GM18511 (cell line): Measurements from ENCODE around the gene SARS1.

Source experiments
- ATAC-seq: cut with Tn5 transposase; IDR thresholded peaks from one replicate; pipeline ENCODE4 v1.9.1; 2021; ENCODE audit warnings: mild to moderate bottlenecking, moderate library complexity; ENCODE audit not compliant: unreplicated experiment

The SARS1 gene

DNA sequence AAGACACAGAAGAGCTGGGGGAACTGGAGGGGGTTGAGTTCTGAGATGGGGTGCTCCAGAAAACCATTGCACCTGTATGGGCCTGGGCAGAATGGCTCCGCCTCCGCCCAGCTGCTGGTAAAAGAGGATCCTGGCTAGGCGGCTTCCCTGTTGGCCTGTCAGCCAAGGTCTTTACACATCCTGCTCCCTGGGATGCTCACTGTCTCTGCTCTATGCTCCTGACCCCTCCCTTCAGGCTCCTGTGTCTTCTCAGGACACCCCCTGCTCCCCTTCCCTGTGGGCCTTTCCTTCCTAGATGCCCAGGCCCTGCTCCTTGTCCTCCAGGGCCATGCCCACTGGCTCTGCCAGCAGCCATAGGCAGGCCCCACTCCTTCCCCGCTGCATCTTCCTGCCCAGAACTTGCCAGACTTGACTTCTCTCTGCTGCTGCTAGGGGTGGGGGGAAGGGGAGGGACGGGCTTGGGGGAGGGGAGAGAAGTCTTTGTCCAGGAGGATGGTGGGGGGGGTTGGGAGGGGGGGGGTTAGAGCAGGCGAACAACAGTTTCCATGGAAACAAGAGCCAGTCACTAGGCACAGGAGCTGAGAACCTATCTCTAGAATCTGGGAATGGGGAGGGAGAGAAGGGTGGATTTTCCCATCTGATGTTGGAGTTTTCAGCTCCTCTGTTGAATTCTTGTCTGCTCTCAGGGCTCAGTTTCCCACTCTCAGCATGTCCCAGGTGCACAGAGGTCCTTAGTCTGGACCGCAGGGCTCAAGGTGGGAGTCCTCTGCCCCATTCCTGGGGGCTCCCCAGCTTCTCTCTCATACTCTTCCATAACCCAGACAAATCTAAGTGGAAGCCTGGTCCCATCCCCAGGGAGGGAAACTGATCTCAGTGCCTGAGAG, 46.2 kb downstream of the SARS1 start:
- no peak for ATAC-seq

DNA sequence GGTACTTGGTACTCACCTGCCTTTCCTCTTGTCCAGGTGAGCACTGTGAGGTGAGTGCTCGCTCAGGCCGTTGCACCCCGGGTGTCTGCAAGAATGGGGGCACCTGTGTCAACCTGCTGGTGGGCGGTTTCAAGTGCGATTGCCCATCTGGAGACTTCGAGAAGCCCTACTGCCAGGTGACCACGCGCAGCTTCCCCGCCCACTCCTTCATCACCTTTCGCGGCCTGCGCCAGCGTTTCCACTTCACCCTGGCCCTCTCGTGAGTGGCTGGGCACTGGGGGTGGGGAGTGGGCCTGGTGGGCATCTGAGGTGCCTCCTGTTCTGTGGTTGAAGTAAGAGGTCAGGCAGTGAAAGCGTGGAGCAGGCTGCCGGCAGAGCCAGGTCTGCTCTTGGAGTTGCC, 47.3 kb downstream of the SARS1 start:
- no peak for ATAC-seq

DNA sequence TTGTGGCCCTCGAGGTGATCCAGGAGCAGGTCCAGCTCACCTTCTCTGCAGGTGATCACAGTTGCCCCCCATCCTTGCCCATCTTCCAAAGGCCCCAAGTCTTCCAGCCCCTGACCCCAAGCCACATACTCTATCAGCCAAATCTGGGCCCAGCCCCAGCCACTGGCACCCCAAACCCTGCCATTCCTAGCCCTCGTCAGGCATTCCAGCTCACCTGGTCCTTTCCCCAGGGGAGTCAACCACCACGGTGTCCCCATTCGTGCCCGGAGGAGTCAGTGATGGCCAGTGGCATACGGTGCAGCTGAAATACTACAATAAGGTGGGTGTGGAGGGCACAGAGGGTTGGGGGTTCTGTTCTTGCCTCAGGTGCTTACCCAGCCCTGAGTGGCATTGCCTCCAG, 47.9 kb downstream of the SARS1 start:
- ATAC-seq = no peak

DNA sequence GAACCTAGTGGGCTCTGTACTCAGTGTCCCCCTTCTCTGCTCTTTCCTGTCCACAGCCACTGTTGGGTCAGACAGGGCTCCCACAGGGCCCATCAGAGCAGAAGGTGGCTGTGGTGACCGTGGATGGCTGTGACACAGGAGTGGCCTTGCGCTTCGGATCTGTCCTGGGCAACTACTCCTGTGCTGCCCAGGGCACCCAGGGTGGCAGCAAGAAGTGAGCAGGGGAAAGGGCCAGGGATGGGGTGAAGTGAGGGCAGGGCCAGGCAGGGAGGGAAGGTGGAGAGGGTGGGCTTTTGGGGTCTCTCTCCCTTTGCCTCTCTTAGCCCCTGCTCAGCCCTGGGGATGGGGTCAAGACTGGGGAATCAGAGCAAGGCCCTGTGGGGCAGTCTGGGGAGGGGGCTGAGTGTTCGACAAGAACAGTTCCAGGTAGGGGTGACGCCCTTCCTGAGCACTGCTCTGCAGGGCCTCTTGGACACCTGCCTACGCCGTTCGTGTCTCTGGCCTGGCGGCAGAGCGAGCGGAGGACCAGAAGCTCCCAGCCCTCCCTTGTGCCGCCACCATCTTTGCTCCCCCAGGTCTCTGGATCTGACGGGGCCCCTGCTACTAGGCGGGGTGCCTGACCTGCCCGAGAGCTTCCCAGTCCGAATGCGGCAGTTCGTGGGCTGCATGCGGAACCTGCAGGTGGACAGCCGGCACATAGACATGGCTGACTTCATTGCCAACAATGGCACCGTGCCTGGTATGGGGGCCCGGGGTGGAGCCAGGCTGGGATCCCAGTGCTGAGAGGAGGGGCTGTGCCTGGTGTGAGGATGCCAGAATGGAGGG, 48.7 kb downstream of the SARS1 start:
- ATAC-seq = no peak

DNA sequence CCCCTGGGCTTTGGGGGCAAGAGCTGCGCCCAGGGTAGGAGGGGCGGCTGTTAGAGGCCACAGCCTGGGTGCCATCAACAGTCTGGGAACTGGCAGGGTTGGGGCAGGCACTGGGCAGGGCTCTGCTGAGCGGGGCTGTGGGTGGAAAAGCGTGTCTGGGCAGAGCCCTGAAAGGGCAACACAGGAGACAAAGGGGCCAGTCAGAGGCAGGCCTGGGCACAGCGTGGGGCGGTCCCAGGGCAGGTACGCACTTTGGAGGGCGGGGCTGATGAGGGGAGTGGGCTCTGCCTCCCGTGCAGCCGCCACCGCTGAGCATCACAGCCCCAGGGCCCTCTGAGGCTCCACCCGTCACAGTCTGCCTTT, 49.5 kb downstream of the SARS1 start:
- peak; percentile 32 for ATAC-seq

DNA sequence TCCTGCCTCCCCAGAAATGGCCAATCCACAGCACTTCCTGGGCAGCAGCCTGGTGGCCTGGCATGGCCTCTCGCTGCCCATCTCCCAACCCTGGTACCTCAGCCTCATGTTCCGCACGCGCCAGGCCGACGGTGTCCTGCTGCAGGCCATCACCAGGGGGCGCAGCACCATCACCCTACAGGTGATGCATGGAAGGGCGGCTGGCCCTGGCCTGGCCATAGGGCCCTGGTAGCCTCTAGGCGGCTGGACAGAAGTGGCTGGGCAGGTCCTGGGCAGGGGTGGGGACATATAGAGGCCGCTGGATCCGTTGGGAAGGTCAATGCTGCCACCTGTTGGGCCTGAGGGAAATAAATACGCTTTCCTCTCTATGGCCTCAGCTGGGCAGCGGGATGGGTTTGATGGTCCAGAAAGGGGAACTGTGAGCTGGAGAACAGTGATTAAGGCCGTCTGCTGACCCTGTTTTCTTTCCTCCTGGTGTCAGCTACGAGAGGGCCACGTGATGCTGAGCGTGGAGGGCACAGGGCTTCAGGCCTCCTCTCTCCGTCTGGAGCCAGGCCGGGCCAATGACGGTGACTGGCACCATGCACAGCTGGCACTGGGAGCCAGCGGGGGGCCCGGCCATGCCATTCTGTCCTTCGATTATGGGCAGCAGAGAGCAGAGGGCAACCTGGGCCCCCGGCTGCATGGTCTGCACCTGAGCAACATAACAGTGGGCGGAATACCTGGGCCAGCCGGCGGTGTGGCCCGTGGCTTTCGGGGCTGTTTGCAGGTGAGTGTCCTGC, 50.1 kb downstream of the SARS1 start:
- ATAC-seq = peak; percentile 85

DNA sequence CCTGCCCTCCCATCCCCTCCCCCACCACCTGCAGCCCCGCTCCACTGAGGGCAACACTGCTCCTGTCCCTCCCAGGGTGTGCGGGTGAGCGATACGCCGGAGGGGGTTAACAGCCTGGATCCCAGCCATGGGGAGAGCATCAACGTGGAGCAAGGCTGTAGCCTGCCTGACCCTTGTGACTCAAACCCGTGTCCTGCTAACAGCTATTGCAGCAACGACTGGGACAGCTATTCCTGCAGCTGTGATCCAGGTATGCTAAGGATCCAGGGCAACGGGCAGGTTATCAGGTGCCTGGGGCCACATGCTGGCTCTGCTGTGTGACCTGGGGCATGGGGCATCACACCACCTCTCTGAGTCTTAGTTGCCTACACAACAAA, 50.6 kb downstream of the SARS1 start:
- ATAC-seq = no peak

DNA sequence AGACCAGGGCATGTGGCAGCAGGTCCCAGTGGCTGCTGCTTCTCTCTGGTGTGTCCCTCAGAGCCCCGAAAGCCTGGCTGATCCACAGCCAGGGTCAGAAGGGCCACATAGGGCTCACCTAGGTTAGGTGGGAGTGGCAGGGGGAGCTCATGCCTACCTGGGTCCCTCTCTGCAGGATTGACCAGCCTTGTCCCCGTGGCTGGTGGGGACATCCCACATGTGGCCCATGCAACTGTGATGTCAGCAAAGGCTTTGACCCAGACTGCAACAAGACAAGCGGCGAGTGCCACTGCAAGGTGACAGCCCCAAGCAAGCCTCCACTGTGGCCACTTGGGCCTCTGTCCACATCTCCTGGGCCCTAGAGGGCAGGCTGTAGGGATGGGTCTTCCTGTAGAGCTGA, 51.3 kb downstream of the SARS1 start:
- no peak for ATAC-seq

DNA sequence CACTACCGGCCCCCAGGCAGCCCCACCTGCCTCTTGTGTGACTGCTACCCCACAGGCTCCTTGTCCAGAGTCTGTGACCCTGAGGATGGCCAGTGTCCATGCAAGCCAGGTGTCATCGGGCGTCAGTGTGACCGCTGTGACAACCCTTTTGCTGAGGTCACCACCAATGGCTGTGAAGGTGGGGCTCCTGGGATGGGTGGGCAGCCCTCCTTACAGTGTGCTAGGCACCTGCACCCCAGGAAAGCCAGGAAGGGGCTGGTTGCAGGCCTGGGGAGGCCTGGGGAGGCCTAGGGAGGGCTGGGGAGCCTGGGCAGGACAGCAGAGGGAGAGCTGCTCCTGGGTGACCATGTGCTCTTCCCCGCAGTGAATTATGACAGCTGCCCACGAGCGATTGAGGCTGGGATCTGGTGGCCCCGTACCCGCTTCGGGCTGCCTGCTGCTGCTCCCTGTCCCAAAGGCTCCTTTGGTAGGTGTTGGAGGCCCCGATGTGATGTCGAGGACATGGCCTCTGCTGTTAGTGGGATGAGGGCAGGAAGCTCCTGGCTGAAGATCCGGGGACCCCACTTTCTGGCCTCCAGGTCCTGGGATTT, 52.1 kb downstream of the SARS1 start:
- ATAC-seq = no peak

DNA sequence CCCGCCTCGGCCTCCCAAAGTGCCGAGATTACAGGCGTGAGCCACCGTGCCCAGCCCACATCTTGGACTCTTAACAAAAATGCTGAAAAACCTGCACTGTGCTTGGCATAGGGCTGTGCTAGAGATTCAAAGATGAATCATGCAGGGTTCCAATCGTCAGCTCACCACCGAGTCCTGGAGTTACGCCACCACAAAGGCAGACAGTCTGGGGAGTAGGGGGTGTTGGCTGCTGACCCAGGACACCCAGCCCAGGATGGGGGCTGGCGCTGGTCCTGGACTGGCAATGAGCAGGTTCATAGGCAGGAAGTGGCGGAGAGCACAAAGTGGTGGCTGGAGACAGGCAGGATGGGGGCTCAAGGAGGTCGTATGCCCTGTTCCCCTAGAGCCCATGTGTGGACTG, 53.2 kb downstream of the SARS1 start:
- no peak for ATAC-seq

DNA sequence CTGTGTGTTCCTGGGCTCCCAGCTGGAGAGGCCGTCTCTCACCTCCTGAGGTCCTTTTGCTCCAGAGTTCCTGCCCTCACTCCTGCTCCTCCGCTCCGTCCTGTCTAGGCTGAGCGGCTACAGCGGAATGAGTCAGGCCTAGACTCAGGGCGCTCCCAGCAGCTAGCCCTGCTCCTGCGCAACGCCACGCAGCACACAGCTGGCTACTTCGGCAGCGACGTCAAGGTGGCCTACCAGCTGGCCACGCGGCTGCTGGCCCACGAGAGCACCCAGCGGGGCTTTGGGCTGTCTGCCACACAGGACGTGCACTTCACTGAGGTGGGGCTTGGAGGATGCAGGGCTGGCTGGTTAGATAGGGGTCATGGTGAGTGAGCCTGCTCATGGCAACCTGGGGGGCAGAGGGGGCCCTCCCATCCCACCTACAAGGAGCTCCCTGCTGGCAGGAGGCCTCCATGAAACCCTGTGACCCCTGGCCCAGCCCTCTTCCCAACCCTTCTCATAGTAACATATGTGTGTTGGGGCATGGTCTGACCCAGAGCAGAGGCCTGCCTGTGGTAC, 54.1 kb downstream of the SARS1 start:
- ATAC-seq = no peak

DNA sequence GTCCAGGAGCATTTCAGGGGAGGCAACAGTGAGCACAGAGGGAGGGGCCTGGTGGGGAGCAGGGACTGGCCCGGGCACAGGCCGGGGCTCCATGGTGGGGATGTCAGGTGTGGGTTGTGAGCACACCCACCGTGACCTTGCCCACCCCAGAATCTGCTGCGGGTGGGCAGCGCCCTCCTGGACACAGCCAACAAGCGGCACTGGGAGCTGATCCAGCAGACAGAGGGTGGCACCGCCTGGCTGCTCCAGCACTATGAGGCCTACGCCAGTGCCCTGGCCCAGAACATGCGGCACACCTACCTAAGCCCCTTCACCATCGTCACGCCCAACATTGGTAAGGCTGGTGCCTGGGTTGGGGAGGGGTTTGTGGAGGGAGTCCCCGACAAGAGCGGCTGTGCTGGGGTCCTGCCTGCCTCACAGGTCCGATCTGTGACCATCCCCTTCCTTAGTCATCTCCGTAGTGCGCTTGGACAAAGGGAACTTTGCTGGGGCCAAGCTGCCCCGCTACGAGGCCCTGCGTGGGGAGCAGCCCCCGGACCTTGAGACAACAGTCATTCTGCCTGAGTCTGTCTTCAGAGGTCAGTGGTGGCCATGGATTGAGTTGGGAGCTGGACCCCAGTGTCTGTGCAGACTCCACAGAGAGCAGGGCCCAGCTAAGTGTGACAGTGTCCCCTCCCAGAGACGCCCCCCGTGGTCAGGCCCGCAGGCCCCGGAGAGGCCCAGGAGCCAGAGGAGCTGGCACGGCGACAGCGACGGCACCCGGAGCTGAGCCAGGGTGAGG, 54.9 kb downstream of the SARS1 start:
- ATAC-seq = no peak

DNA sequence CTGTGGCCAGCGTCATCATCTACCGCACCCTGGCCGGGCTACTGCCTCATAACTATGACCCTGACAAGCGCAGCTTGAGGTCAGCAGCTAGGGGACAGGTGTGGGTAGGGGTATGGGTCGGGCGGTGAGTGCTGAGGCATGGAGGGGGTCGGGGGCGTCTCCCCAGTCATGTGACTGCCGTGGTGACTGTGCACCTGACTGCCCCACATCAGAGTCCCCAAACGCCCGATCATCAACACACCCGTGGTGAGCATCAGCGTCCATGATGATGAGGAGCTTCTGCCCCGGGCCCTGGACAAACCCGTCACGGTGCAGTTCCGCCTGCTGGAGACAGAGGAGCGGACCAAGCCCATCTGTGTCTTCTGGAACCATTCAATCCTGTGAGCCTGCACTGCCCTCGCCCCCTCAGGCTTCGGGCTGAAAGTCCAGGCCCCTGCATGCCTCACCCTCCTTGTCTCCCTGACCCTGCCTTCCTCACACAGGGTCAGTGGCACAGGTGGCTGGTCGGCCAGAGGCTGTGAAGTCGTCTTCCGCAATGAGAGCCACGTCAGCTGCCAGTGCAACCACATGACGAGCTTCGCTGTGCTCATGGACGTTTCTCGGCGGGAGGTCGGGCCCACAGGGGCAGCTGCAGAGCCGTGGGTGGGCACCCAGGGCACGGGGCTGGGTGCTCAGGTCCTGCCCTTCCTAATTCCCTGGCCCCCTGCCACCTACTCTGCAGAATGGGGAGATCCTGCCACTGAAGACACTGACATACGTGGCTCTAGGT, 55.7 kb downstream of the SARS1 start:
- no peak for ATAC-seq

DNA sequence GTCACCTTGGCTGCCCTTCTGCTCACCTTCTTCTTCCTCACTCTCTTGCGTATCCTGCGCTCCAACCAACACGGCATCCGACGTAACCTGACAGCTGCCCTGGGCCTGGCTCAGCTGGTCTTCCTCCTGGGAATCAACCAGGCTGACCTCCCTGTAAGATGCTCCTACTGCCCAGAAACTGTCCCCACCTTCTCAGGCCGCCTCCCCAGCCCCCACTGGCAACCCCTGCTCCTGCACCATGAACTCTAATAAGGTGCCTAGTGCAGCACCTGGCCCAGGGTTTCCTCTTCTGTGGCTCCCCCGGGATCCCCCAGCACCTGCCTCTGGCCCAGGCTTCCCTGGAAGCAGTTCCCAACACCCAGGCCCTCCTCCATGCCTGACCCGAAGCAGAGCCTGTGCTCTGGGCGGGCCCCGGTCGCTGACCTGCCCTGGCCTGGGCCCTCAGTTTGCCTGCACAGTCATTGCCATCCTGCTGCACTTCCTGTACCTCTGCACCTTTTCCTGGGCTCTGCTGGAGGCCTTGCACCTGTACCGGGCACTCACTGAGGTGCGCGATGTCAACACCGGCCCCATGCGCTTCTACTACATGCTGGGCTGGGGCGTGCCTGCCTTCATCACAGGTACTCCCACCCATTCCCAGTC, 56.4 kb downstream of the SARS1 start:
- ATAC-seq = no peak

DNA sequence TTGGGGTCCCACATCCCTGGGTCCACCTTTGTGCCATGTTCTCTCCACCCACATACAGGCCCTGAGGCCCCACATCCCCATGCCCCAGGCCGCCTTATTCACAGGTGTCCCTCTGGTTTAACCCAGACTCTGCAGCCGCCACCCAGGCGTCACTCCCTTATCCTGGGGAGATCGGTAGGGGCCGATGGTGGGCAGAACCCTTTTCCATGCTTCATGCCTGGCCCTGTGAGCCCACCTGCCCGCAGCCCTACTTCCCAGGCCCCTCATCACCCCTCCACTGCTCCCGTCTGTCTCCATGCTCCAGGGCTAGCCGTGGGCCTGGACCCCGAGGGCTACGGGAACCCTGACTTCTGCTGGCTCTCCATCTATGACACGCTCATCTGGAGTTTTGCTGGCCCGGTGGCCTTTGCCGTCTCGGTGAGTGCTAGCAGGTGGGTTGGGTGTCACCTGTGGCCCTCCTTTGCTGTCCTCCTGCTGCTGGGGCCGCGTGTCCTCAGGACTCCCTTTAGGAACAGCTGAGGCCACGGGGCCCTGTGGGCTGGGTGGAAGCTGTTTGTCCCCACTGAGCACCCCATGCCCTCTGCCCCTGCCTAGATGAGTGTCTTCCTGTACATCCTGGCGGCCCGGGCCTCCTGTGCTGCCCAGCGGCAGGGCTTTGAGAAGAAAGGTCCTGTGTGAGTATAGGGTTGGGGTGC, 57.1 kb downstream of the SARS1 start:
- ATAC-seq = no peak

DNA sequence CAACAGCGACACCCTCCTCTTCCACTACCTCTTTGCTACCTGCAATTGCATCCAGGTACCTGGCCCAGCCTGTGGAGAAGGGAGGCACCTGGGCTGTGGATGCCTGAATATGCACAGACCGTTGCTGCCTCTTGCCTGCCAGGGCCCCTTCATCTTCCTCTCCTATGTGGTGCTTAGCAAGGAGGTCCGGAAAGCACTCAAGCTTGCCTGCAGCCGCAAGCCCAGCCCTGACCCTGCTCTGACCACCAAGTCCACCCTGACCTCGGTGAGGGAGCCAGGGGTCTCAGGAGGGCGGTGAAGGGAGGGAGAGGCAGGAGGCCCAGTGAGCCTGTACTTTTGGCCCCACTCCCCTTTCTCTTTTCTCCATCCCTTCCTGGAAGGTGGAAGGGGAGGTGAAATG, 57.7 kb downstream of the SARS1 start:
- no peak for ATAC-seq

DNA sequence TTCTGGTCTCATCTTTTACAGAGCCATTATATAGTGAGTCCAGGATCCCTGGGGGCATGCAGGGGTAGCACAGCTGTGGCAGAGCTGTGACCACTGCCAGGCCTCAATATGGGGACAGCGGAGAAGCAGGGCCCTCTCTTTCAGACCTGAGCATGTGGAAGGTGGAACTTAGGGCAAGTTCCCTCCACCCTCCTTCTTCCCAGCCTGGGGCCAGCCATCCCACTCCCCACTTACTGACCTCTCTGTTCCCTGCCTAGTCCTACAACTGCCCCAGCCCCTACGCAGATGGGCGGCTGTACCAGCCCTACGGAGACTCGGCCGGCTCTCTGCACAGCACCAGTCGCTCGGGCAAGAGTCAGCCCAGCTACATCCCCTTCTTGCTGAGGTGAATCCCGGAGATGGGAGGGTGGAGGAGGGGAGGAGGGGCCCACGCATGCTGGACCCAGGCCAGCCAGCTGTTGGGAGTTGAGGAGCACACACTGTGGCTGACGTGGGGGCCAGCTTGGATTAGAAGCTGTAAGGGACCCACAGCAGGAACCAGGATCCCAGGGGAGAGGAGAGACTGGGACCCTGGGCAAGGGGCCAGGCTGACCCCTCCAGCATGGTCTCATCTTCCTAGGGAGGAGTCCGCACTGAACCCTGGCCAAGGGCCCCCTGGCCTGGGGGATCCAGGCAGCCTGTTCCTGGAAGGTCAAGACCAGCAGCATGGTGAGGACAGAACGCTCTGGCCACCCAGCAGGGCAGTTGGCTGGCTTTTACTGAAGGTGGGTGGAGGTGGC, 58.5 kb downstream of the SARS1 start:
- ATAC-seq = no peak
